Thoracic aorta (tissue), 2 donors: ENCODE measurements around the gene CTIF. TPM values are rescaled to one million over a fixed set of nuclear protein-coding genes. Genes with fewer than 3 reads are reported as not detected.

ENCODE experiments used
- ATAC-seq: fragments of 150-250 bp; one replicate; pipeline ENCODE4 v1.8.0; 2017; ENCODE audit warnings: low read depth; ENCODE audit not compliant: insufficient number of reproducible peaks, low FRiP score
- DNase-seq: peaks from one replicate; pipeline ENCODE4 v3.0.0-alpha.2; 2020; ENCODE audit warnings: low spot score
- H3K27ac ChIP-seq, 2 donors: fragments of 200-600 bp; sonication (generic); 1 replicate in 1 of 2; 2 replicates in 1 of 2; pipeline ENCODE4 v1.5.1; 2016; ENCODE audit warnings: mild to moderate bottlenecking in 2 of 2, moderate library complexity in 2 of 2
- H3K27me3 ChIP-seq: fragments of 200-600 bp; sonication (generic); replicated peaks from 2 replicates; pipeline ENCODE4 v1.6.0; 2016; ENCODE audit warnings: mild to moderate bottlenecking; ENCODE audit not compliant: insufficient read depth
- H3K36me3 ChIP-seq: fragments of 200-600 bp; sonication (generic); one replicate; pipeline ENCODE4 v1.5.1; 2016
- H3K4me1 ChIP-seq, 2 donors: fragments of 200-600 bp; sonication (generic); 1 replicate in 1 of 2; 2 replicates in 1 of 2; pipeline versions ENCODE4 v1.5.1 to v1.6.0; 2016; ENCODE audit warnings: low read depth in 2 of 2, mild to moderate bottlenecking in 1 of 2; ENCODE audit not compliant: control insufficient read depth in 1 of 2
- H3K4me3 ChIP-seq: fragments of 200-600 bp; sonication (generic); 2 replicates; pipeline ENCODE4 v1.5.1; 2016; ENCODE audit warnings: mild to moderate bottlenecking
- H3K9me3 ChIP-seq: fragments of 200-600 bp; sonication (generic); 2 replicates; pipeline ENCODE4 v1.5.1; 2016
- total RNA-seq, 2 donors: library from RNA; depleted of rRNA; stranded (reverse); fragments of >200 nt; gene quantifications; one replicate each; pipeline versions ENCODE4 v1.1.0 to v1.2.3, GENCODE V29; 2016
- TF ChIP-seq, protein P1 (sequence below): fragments of 200-600 bp; sonication (generic); IDR thresholded peaks from one replicate; pipeline ENCODE4 v1.5.1; 2019; ENCODE audit warnings: antibody characterized with exemption

The CTIF gene
- total RNA-seq, 2 donors from 2014 or later = 63.3 to 125 TPM

DNA sequence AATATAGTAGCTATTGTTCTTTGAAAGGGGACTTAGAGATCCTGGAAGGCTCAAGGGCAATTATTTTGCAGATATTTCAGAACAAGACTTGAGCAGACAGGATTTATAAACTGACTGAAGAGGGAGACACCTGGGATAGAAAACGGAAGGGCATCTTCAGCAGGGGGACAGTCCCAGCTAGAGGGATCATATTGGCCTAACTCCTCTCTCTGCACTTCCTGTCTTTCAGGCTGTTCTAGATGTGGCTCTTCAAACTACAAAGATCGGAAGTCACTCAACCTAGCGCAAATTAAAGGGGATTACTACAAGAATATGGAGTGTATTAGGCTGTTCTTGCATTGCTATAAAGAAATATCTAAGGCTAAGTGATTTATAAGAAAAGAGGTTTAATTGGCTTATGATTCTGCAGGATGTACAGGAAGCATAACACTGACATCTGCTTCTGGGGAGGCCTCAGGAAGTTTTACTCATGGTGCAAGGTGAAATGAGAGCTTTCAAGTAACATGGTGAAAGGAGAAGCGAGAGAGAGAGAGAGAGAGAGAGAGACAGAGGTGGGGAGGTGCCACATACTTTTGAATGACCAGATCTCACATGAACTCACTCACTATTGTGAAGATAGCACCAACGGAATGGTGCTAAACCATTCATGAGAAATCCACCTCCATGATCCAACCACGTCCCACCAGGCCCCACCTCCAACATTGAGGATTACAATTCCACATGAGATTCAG lies 5.3 kb upstream of the CTIF start:
- Histone ChIP-seq H3K4me3 (no peak overlapping the region), H3K36me3 (no peaks in the 10 kb centered on the region), H3K27me3 (no peaks in the 10 kb centered on the region), H3K27ac (no peak overlapping the region), H3K9me3 (no peaks in the 10 kb centered on the region), H3K4me1 (peaks cover 5 to 6% of the 10 kb centered on the region in 2 donors)
- TF ChIP-seq, protein P1, sequence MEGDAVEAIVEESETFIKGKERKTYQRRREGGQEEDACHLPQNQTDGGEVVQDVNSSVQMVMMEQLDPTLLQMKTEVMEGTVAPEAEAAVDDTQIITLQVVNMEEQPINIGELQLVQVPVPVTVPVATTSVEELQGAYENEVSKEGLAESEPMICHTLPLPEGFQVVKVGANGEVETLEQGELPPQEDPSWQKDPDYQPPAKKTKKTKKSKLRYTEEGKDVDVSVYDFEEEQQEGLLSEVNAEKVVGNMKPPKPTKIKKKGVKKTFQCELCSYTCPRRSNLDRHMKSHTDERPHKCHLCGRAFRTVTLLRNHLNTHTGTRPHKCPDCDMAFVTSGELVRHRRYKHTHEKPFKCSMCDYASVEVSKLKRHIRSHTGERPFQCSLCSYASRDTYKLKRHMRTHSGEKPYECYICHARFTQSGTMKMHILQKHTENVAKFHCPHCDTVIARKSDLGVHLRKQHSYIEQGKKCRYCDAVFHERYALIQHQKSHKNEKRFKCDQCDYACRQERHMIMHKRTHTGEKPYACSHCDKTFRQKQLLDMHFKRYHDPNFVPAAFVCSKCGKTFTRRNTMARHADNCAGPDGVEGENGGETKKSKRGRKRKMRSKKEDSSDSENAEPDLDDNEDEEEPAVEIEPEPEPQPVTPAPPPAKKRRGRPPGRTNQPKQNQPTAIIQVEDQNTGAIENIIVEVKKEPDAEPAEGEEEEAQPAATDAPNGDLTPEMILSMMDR = no peak
- DNase-seq (no peak), ATAC-seq (no peak)

- no peak overlapping the region for H3K4me3 ChIP-seq
- no peaks in the 10 kb centered on the region for H3K27me3 ChIP-seq
- DNase-seq = no peak
- H3K27ac ChIP-seq = no peak overlapping the region
- peaks cover 5 to 7% of the 10 kb centered on the region in 2 donors for H3K4me1 ChIP-seq
- H3K9me3 ChIP-seq = no peaks in the 10 kb centered on the region
- no peak for ATAC-seq
- TF ChIP-seq, protein P1 = no peak
- no peaks in the 10 kb centered on the region for H3K36me3 ChIP-seq
Measured at GRCh38 chr18:48534364-48534763, 4.5 kb upstream of the CTIF start.

DNA sequence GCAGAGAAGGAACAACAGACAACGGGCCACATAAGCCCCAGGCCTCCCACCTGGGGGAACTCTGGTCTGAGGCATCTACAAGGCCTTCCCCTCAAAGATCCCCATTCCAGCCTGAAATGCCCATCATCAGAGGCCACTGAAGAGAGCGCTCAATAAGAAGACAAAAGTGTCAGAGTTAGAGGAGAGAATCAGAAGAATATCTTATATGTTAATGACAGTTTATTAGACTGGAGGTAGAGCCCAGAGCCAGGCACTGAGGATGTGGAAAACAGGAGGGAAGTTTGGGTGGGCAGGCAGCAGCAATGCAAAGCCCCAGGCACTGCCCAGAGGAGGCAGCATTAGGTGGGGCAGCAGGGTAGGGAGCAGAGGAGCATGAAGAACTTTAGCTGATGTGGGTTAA lies 2.9 kb upstream of the CTIF start:
- TF ChIP-seq, protein P1 = no peak
- Histone ChIP-seq H3K27me3 (no peaks in the 10 kb centered on the region), H3K4me3 (no peak overlapping the region), H3K4me1 (peaks cover 5 to 7% of the 10 kb centered on the region in 2 donors), H3K27ac (no peak overlapping the region), H3K9me3 (no peaks in the 10 kb centered on the region), H3K36me3 (no peaks in the 10 kb centered on the region)
- no peak for DNase-seq
- no peak for ATAC-seq

DNA sequence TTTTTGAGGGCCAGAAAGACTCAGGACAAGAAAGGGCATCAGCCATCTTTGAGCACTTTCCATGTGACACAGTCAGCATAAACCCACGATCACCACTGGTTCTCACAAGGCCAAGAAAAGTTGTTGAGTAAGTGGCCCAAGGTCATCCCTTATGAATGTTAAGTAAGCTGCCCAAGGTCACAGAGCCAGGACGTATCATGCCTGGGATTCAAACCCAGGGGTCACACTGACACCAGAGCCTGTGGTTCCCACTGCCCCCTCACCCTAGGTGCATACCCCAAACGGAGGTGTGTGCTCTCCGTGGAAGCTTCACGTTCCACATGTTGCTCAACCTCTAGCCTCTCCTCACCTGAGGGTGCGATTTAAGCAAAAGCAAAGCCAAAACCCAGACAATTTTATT lies 2.3 kb upstream of the CTIF start:
- TF ChIP-seq, protein P1 = no peak

GRCh38 chr18:48539406-48540250 lies 797 bp downstream of the CTIF start:
- Histone ChIP-seq H3K27me3 (no peaks in the 10 kb centered on the region), H3K9me3 (no peaks in the 10 kb centered on the region), H3K27ac (peak overlapping the region; percentile 93 to 94), H3K36me3 (no peaks in the 10 kb centered on the region), H3K4me3 (peak overlapping the region; percentile 96), H3K4me1 (peaks cover 11 to 33% of the 10 kb centered on the region in 2 donors)
- ATAC-seq (peak; percentile 38), DNase-seq (no peak)
- TF ChIP-seq, protein P1 = no peak

More for the DNA sequence above, 2.3 kb upstream of the CTIF start:
- Histone ChIP-seq H3K36me3 (no peaks in the 10 kb centered on the region), H3K4me3 (no peak overlapping the region), H3K27me3 (no peaks in the 10 kb centered on the region), H3K9me3 (no peaks in the 10 kb centered on the region), H3K27ac (no peak overlapping the region), H3K4me1 (peaks cover 6 to 9% of the 10 kb centered on the region in 2 donors)
- ATAC-seq = no peak
- DNase-seq = no peak
